ENCODE measurements around the gene NUTM2D.
"Not testable (repeated sequence)": the region's sequence is repeated elsewhere in the genome, so short reads cannot be mapped to it uniquely, and the experiment has no call there.

NUTM2D gene, protein sequence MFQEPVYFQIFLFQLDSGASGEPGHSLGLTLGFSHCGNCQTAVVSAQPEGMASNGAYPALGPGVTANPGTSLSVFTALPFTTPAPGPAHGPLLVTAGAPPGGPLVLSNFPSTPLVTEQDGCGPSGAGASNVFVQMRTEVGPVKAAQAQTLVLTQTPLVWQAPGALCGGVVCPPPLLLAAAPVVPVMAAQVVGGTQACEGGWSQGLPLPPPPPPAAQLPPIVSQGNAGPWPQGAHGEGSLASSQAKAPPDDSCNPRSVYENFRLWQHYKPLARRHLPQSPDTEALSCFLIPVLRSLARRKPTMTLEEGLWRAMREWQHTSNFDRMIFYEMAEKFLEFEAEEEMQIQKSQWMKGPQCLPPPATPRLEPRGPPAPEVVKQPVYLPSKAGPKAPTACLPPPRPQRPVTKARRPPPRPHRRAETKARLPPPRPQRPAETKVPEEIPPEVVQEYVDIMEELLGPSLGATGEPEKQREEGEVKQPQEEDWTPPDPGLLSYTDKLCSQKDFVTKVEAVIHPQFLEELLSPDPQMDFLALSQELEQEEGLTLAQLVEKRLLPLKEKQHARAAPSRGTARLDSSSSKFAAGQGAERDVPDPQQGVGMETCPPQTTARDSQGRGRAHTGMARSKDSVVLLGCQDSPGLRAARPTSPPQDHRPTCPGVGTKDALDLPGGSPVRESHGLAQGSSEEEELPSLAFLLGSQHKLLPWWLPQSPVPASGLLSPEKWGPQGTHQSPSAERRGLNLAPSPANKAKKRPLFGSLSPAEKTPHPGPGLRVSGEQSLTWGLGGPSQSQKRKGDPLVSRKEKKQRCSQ

DNA sequence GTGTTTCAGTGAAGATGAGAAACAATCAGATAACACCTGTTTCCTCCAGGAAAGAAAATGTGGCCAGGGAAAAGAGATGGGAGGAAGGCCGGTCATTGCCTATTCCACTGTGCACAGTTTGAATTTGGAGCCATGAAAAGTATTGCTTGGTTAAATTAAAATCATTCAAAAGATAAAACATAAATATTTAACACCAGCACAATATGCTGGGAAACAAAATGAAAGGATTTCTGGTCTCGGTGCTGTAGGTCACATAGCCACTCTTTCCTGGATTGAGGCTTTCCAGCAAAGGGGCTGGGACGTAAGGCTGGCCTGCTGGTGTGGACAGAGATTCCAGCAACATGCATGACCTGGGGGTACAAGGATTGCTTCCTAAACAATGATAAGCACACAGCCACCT is at the start of gene NUTM2D:
Gene NUTM2D, plus strand, starts transcription at position 301 of the 400 bp plus-strand sequence. CDS start 522 bp downstream, outside the sequence.
- DNase-seq: not testable (repeated sequence)

DNA sequence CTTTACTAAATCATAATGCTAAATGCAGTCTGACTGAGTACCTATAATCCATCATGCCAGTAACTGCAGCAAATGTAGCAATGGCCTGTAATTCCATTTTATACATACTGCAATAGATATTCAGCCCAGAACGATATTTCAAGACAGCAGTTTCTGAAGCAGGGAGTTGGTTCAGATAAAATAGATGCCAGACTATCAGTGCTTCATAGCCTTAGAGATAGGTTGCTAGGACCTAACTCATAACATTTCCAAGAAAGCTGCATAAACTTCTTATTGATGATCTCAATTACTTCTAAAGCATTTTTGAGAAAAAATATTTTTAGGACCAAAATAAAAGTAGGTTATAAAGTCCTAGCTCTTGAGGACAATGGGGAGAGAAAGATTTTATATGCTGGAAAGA is 48.8 kb upstream of the NUTM2D start:
- DNase-seq: not testable (repeated sequence)

GRCh38 chr10:87309657-87310056 is 47.9 kb upstream of the NUTM2D start:
- DNase-seq: not testable (repeated sequence)

DNA sequence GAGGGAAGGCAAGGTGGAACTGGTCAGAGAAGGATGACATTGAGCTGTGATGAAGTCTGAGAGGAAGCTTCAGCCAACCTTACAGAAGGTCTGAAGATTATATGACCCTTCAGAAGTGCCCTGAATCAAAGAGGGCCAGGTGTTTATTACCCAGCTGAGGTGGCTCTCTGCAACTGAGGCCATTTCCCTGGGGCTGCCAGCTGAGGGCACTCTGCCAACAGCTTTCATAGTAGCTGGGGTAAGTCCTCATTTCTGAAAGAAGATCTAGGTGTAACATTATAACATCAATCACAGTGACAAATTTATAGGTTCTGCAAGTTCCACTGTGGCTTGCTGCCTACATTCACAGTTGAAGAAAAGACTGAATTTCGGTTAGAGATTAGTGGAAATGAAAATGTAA is 46.0 kb upstream of the NUTM2D start:
- not testable (repeated sequence) for DNase-seq

GRCh38 chr10:87313649-87314359 is 43.7 kb upstream of the NUTM2D start:
- DNase-seq: not testable (repeated sequence)

- DNase-seq: not testable (repeated sequence)
Observed at GRCh38 chr10:87314360-87314973, 43.1 kb upstream of the NUTM2D start.

- DNase-seq: not testable (repeated sequence)
Observed at GRCh38 chr10:87321505-87321904, 36.0 kb upstream of the NUTM2D start.

DNA sequence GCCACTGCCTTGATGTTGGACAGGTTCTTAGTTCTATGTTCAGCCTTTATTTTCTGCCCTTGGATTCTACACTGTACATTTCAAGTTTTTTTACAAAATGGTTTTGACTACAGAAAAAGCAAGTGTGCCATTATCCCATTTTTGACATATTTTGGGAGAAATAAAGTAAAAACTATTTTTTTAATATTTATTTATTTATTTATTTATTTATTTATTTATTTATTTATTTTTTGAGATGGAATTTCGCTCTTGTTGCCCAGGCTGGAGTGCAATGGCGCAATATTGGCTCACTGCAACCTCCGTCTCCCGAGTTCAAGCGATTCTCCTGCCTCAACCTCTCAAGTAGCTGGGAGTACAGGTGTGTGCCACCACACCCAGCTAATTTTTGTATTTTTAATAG is 33.0 kb upstream of the NUTM2D start:
- not testable (repeated sequence) for DNase-seq

DNA sequence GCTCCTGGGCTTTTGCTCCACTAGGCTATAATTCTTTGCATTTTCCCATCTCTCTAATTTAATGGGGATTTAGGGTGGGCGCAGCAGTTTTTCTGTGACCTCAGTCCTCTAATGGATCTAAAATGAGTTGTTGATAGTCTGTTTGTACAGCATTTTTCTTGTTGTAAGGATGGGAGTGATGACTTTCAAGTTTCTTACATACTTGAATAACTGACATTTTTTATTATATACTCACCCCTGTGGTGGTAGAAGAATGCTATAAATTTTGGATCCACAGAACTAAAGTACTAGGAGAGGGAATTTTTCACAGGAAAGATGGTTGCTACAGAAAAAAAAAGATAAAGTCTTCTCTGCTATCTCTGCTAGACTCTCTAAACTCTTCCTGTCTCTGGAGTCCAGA is 29.6 kb upstream of the NUTM2D start:
- DNase-seq: not testable (repeated sequence)

DNA sequence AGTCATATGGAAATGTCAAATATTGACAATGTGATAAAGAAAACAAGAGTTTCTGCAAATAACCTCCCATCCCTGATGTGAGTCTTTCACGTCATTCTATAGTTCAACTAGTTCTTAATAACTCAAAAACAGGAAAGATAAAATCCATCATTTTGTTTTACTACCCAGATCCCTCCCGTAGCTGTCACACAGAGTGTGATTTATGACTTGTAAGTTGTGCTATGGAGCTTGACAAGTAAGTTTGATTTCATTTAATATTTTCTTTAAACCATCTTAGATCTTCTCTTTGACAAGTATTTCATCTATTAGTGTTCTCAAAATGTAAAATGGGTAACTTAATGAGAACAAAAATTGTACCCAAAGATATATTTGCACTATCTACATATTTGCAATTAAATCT is 28.4 kb upstream of the NUTM2D start:
- DNase-seq: not testable (repeated sequence)

- not testable (repeated sequence) for DNase-seq
Observed at GRCh38 chr10:87332687-87333086, 24.9 kb upstream of the NUTM2D start.

- DNase-seq: not testable (repeated sequence)
Observed at GRCh38 chr10:87340411-87340810, 17.1 kb upstream of the NUTM2D start.

DNA sequence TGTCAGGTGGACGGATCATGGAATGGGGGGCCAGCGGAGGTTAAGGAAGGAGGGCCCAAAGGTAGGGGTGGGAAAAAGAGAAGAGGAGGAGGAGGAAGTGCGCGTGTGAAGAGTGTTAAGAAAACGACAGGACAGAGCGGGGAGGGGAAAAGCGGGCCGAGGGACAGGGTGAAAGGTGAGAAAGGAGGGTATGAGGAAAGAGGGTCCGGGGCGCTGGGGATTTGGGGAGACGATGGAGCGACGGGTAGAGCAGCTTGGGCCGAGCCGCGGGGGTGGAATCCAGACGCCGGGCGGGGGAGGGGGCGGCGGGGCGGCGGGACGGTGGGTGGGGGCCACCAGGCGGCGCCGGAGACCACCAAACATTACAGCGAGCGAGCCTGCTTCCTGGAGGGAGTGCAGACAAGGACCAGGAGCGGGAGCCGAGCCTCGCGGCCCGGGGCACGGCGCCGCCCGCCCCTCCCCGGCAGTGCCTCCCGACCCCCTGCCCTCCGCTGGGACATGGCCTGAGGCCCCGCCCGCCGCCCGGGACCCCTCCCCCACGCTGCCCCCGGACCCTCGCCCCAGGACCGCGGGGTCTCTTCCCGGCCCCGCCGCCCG is 15.9 kb upstream of the NUTM2D start:
- DNase-seq: not testable (repeated sequence)

DNA sequence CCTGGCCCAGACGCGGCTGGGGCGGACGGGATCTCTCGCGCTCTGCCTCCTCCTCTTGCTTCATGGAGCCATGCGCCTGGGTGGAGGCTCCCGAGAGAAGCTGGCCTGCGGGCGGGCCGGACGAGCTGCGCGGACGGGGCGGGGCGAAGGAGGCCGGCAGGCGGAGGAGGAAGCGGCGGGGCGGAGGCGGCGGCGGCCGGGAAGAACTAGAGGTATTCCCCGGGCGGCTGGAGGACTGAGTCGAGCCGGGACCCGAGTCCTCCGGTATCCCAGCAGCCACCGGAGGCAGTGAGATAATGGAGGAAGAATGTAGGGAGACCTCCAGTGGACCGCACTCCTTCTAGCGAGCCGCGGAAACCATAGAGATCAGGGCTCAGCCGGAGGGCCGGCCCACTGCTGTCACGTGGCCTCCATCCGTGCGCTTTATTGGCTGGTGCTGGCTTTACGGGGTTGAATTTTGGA is 15.3 kb upstream of the NUTM2D start:
- peak; percentile 82 for DNase-seq

DNA sequence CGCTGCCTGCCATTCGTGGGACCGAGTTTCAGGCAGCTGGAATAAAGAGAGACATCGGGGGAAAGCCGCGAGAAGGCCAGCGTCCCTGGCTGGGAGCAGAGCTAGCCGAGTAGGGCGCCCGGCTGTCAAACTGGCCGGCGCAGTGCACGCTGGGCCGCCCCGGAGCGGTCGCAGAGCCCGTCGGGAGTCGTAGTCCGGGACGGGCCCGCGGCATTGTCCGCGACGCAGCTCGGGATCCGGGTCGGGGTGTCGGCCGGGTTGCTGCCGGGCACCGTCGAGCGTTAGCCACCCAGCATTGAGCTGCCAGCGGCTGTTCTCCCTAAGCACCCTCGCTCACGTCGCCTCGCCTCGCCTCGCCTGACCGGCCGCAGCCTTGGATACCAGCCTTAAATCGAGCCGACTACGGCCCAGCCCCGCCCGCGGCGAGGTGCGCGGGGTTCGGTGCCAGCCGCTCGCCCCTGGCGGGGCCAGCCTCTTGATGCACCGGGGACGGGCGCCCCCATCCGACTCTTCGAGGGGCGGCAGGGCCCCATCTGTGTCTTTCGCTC is 14.8 kb upstream of the NUTM2D start:
- DNase-seq: peak; percentile 84

DNA sequence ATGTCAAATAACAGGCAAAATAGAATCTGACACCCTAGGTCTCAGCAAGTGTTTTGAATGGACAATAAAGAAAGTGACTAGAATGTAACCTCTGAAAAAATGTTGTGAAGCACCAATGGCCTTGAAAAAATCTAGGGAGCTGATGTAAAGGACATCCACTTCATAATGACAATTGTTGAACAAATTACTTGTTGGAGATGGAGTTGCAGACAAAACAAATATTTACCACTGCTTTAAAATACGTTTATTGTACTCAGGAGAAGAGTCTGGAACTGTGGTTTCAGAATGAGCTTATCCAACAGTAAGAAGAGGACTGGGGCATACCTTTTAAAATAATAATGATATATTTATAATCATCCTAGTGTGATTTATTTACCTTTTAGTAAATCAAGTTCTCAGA is 11.8 kb upstream of the NUTM2D start:
- not testable (repeated sequence) for DNase-seq

DNA sequence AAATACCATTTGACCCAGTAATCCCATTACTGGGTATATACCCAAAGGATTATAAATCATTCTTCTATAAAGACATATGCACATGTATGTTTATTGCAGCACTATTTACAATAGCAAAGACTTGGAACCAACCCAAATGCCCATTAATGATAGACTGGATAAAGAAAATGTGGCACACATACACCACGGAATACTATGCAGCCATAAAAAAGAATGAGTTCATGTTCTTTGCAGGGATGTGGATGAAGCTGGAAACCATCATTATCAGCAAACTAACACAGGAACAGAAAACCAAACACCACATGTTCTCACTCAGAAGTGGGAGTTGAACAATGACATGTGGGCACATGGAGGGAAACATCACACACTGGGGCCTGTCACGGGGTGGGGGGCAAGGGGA is 7.4 kb upstream of the NUTM2D start:
- DNase-seq: not testable (repeated sequence)

- DNase-seq: not testable (repeated sequence)
Observed at GRCh38 chr10:87352825-87353224, 4.7 kb upstream of the NUTM2D start.

DNA sequence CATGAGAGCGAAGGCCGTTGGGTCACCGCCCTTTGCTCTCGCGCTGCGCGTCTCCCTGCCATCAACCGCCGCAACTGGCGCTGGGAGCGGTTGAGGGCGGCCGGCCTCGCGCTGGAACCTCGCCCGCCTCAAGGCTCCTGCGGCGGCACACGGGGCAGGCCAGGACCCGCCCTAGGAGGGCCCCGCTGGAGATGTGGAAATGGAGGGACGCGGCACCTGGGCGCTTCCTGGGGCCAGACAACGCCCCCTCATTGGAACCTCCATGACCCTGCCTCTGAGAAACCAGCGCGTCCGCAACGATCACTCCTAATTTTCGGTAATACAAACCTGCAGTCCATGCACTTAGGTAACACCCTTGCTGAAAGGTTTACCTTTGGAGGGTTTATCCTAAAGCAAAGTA is 2.4 kb upstream of the NUTM2D start:
- not testable (repeated sequence) for DNase-seq

- DNase-seq: not testable (repeated sequence)
Observed at GRCh38 chr10:87358159-87358558, 615 bp downstream of the NUTM2D start.

DNA sequence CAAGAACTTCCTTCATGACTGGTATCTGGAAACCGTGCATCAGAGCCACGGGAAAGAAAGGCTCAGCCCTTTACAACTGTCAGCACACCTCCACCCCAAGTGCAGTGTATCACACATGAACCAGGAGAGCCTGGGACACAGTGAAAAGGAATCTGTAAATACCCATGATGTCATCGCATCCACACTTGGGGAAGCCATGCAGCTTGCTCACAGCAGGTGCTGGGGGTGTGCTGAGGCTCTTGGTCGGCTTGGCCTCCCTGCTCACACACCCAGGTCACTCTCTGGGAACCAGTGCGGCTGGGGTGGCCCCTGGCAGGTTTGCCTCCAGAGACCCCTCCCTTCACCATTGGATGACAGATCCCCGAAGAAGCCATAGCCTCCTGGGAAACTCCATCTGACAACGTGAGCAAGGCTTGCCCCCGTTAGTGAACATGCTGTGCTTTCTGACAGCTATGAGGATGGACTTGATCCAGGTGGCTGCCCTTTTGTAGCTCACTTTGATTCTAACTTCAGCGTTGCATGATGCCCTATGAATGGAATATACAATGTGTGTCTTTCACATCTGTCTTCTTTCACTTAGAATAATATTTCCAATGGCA is 12.1 kb downstream of the NUTM2D start:
- DNase-seq: not testable (repeated sequence)
